Body of pancreas (tissue), 4 donors: ENCODE results near the gene OAS1.

Experiments used
- CTCF ChIP-seq, 7 experiments: fragments of 450-650 bp in 4 of 7; fragments of 200-600 bp in 3 of 7; sonication (generic) in 3 of 7; IDR thresholded peaks; one replicate each; pipeline ENCODE4 v1.5.1; 2016 to 2019; ENCODE audit warnings: antibody characterized with exemption in 7 of 7
- POLR2A ChIP-seq, 3 donors: fragments of 450-650 bp; IDR thresholded peaks; one replicate each; pipeline ENCODE4 v1.6.1; 2016; ENCODE audit warnings: antibody characterized with exemption in 3 of 3, mild to moderate bottlenecking in 2 of 3

- TF ChIP-seq CTCF (IDR thresholded peaks at IDR 0.05) (no peak), POLR2A (IDR thresholded peaks at IDR 0.05) (no peak)
Observed at GRCh38 chr12:112887550-112887949, 19.2 kb upstream of the OAS1 start.
